IPS-18a (cell line): Measurements from ENCODE around the gene TMPRSS13.

Experiments used
- H3K27ac ChIP-seq: one replicate; pipeline ENCODE4 v1.5.1; 2013; ENCODE audit warnings: low read length
- H3K27me3 ChIP-seq: one replicate; pipeline ENCODE4 v1.6.1; 2013; ENCODE audit warnings: mild to moderate bottlenecking, low read length; ENCODE audit not compliant: control insufficient read depth, insufficient read depth
- H3K36me3 ChIP-seq: one replicate; pipeline ENCODE4 v1.6.1; 2013; ENCODE audit warnings: low read depth, low read length; ENCODE audit not compliant: control insufficient read depth
- H3K4me1 ChIP-seq: one replicate; pipeline ENCODE4 v1.6.1; 2013; ENCODE audit warnings: low read depth, low read length; ENCODE audit not compliant: control insufficient read depth
- H3K4me3 ChIP-seq: one replicate; pipeline ENCODE4 v1.5.1; 2013; ENCODE audit warnings: low read length
- H3K9ac ChIP-seq: one replicate; pipeline ENCODE4 v1.6.1; 2013; ENCODE audit warnings: mild to moderate bottlenecking, low read length, moderate library complexity
- H3K9me3 ChIP-seq: one replicate; pipeline ENCODE4 v1.6.1; 2013; ENCODE audit warnings: low read depth, low read length; ENCODE audit not compliant: control insufficient read depth

The TMPRSS13 gene

DNA sequence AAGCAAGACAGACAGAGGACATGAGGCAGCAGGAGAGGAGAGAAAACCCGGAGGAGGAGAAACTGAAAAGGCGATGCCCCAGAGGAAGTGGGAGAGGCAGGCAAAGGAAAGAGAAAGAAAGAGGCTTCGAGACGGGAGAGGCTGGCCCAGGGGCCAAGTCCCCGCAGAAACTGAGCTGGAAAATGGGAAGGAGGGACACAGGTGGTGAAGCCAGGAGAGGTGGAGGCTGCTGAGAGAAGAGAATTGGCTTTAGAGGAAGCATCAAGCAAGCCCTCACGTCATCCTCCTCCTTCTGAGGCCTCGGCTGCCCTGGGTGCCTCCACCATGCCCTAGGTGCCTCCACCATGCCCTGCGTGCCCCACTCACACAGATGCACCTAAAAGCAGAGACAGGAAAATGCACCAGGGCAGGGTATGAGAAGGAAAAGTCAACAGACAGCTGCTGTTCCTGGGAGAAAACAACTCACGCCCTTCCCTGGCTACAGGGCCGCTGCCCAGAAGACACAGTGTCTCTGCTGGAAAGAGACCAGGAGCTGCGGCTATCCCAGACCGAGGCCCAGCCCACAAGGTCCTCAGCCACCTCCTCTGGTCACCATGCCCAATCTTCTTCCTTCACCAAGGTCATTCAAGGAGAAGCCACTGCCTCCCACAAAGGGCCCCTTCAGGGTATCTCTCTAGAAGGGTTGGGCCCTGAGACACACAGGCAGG lies 67.0 kb downstream of the TMPRSS13 start:
- Histone ChIP-seq H3K4me1 (peaks cover 11% of the 10 kb centered on the region), H3K27me3 (no peaks in the 10 kb centered on the region), H3K4me3 (no peak overlapping the region), H3K27ac (no peak overlapping the region), H3K9me3 (no peaks in the 10 kb centered on the region), H3K9ac (no peak overlapping the region), H3K36me3 (no peaks in the 10 kb centered on the region)

DNA sequence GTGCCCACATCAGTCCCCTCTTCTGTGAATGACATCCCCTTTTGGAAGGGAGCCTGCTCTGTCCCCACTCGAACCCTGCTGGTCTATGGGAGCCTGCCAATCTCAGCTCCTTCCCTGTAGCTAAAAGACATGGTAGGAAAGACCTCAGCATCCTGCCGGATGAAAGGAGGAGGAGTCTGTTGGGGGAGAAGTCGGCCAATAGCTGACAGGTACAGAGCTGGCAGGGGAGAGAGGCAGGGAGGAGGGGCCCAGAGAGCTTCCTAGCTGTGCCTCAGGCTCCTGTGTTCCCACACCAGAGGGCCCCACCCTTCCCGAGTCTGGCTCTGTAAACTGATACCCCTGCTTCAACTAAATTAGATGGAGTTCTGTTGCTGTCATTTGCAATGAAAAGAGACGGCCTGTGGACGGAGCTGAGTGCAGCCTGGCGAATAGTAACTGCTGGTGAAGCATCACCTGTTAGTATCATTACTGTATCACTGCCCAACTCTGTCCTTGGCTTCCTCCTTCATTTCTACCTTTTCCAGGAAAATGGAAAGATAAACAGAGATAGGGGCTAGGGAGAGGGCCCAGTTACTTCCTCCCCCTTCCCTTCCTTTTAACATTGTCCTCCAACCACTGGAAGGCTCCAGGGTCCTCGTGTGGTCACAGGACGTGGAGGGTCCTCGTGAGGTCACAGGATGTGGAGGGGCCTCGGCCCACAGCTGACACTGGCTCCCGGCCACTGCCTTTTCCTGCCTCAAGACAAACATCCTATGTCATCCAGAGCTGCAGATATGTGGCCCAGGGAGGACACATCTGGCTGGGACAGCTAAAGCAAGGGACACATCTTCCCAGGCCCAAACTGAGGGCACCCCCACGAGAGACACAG lies 67.8 kb downstream of the TMPRSS13 start:
- H3K4me3 ChIP-seq: no peak overlapping the region
- H3K27me3 ChIP-seq: no peaks in the 10 kb centered on the region
- no peak overlapping the region for H3K27ac ChIP-seq
- H3K9ac ChIP-seq: no peak overlapping the region
- peaks cover 11% of the 10 kb centered on the region for H3K4me1 ChIP-seq
- no peaks in the 10 kb centered on the region for H3K9me3 ChIP-seq
- no peaks in the 10 kb centered on the region for H3K36me3 ChIP-seq

DNA sequence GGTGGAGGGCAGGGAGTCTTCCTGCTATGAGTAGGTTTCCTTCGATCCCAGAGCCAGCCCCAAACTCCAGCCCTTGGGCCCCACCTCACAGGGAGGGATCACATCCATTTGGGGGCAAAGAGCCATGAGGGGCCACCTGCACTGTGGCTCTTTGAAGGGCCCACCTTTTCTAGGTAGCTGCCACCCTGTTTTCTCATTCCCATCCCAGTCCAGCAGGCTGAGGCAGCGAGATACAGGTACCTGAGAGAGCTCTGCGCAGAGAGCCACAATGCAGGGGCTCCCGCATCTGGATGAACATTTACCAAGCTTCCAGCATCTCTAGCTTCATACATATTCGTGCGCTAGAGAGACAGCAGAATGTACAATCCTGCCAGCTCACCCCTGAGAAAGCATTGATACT lies 69.1 kb downstream of the TMPRSS13 start:
- H3K4me3 ChIP-seq: no peak overlapping the region
- H3K36me3 ChIP-seq: no peaks in the 10 kb centered on the region
- no peak overlapping the region for H3K9ac ChIP-seq
- no peaks in the 10 kb centered on the region for H3K27me3 ChIP-seq
- peaks cover 11% of the 10 kb centered on the region for H3K4me1 ChIP-seq
- no peak overlapping the region for H3K27ac ChIP-seq
- no peaks in the 10 kb centered on the region for H3K9me3 ChIP-seq

DNA sequence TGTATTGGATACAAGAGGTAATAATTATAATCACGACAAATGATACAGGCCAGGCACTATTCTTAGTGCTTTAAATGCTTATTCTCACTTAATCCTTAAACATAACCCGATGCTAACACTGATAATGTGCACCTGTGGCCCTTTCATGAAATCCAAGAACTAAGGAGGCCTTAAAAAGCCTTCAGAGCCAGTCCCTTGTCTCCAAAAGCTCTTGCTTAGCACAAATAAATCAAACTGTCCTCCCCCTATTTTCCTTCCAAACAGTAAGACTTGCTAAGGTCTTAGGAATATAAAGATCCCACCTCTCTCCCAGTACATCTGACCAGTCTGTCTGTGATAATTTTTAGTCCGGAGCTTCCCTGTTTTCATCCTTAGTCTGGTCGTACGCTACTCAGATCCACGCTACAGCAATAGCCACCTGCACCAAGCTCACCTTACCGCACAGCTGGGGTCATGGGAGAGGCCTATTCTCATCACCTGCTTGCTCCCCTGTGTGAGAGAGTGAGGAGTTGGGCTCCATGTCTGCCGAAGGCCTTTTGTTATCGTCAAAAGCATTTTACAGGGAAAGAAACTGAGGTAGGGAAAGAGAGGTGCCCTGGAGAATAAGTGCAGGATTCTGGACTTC lies 69.6 kb downstream of the TMPRSS13 start:
- H3K27ac ChIP-seq: no peak overlapping the region
- H3K27me3 ChIP-seq: no peaks in the 10 kb centered on the region
- H3K9ac ChIP-seq: no peak overlapping the region
- no peaks in the 10 kb centered on the region for H3K9me3 ChIP-seq
- H3K4me1 ChIP-seq: peaks cover 11% of the 10 kb centered on the region
- no peak overlapping the region for H3K4me3 ChIP-seq
- H3K36me3 ChIP-seq: no peaks in the 10 kb centered on the region

DNA sequence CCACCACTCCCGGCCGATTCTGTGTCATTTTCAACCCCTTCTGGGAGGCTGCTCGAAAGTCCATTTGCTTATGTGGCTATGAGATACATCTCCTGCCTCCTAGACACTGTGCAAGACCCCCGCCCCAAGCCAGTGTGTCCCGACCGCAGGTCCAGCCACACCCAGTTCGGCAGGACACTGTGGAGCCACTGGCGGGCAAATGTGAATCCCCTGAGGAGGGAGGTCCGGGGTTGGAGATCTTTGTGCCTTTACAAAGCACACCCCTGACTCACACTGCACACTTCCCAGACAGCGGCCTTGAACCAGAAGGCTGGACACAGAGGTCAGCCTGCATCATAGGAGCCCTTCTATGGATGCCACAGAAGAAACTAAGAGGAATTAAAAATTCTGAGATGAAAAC lies 70.1 kb downstream of the TMPRSS13 start:
- H3K9ac ChIP-seq: no peak overlapping the region
- no peaks in the 10 kb centered on the region for H3K9me3 ChIP-seq
- peaks cover 11% of the 10 kb centered on the region for H3K4me1 ChIP-seq
- H3K27me3 ChIP-seq: no peaks in the 10 kb centered on the region
- no peak overlapping the region for H3K4me3 ChIP-seq
- H3K27ac ChIP-seq: no peak overlapping the region
- no peaks in the 10 kb centered on the region for H3K36me3 ChIP-seq

DNA sequence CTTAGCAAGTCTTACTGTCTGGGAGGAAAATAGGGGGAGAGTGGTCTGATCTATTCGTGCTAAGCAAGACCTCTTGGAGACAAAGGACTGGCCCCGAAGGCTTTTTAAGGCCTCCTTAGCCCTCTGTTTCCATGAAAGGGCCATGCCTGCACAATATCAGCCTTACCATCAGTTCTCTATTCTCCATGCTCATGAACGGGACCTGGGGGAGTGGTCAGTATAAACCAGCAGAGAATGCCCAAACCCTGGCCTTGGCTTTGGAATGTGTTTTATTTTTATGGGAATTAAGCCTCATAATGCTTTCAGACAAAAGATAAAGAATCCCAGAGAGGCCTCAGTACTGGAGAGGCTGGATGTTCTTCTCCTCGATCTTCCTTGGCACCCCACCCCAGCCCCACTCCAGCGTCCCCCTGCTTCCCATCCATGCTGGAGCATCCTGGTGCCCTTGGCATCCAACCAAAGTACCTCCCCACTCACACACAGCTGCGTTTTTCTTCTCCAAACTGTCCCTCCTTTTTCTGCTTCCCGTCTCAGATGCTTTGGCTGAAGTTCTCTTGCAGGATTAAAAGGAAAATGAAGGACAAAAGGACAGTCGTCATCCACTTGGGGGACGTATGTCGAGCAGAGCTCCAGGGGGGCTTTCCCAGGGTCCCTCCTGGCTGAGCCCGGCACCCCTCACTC lies 71.3 kb downstream of the TMPRSS13 start:
- H3K9ac ChIP-seq: no peak overlapping the region
- H3K4me3 ChIP-seq: no peak overlapping the region
- no peaks in the 10 kb centered on the region for H3K36me3 ChIP-seq
- no peaks in the 10 kb centered on the region for H3K27me3 ChIP-seq
- H3K4me1 ChIP-seq: peaks cover 11% of the 10 kb centered on the region
- no peak overlapping the region for H3K27ac ChIP-seq
- no peaks in the 10 kb centered on the region for H3K9me3 ChIP-seq

DNA sequence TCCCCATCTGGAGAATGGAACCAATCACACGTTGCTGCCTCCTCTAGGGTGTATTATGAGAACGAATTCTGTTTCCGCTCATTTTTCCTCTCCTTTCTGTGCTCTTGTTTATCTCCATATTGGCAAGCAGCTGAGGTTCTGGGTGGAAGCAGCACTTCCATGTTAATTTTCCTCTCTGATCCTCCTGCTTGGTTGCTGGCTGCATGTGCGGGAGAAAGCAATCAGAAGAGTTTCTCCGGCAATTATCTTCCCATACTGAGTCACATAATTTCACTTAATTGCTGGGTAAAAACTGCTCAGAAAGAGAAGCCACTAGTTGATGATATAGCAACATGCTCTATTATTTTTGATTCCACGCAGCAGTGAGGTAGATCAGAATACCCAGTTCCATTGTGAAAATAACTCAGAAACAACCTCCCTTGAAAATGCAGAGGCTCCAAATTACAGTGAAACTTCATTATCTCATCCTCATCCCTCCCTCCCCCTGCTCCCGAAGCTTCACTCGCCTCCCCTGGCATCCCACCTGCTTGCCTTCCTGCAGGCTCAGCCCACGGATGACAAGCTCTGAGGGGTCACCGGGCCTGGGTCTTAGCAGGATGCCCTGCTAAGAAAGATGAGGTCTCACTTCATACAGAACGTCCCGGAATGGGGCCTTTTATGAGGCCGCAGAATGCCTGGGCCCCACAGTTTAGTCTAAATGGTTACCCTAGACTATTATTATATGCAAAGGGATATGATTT lies 73.1 kb downstream of the TMPRSS13 start:
- Histone ChIP-seq H3K9me3 (peaks cover 3% of the 10 kb centered on the region), H3K27me3 (no peaks in the 10 kb centered on the region), H3K36me3 (no peaks in the 10 kb centered on the region), H3K4me1 (peaks cover 13% of the 10 kb centered on the region), H3K9ac (no peak overlapping the region), H3K27ac (no peak overlapping the region), H3K4me3 (no peak overlapping the region)

DNA sequence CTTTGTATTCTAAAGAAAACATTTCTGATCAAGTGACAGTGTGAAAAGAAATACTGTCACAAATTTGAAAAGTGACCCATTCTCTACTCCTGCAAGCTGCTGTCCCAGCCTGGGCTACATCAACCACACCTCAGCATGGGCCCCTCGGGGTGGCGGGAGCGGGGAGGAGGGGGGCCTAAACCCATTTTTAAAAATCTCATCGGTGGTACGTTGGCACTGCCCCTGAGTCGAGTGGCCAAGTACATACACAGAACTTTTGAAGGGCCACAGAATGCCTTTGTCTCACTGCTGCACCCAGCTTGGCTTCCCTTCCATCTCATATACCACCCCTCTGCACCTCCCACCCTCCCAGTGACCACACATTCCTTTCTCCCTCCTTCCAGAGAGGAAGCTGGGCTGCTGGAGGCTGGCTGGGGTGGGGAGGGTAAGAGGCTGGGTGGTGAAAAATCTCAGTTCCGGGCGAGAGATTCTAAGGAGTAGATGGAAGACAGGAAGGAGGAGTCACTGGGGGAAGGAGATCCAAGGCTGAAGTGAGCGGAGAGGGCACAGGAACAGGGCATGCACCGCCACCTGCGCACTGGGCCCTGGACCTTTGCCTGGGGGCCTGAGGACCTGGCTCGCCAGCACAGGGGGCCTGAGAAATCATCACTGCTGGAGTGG lies 73.9 kb downstream of the TMPRSS13 start:
- peaks cover 3% of the 10 kb centered on the region for H3K9me3 ChIP-seq
- H3K27ac ChIP-seq: no peak overlapping the region
- no peak overlapping the region for H3K9ac ChIP-seq
- peaks cover 9% of the 10 kb centered on the region for H3K4me1 ChIP-seq
- H3K4me3 ChIP-seq: no peak overlapping the region
- H3K27me3 ChIP-seq: no peaks in the 10 kb centered on the region
- no peaks in the 10 kb centered on the region for H3K36me3 ChIP-seq

DNA sequence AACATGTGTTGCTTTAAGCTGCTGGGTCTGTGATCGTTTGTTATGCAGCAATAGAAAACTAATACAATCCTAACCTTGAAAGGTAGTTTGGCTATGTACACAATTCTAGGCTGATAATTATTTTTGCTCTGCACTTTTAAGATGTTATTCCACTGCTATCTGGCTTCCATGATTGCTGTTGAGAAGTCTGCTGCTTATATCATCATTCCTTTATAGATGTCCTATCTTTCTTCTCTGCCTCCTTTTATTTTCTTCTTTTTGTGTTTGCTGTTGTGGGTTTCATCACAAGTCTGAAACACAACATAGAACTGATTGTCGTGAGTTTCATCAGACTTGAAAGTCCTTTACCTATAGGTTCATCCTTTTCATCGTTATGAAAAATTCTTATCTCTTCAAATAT lies 76.9 kb downstream of the TMPRSS13 start:
- Histone ChIP-seq H3K27ac (no peak overlapping the region), H3K9ac (no peak overlapping the region), H3K27me3 (no peaks in the 10 kb centered on the region), H3K4me1 (peaks cover 9% of the 10 kb centered on the region), H3K9me3 (peaks cover 3% of the 10 kb centered on the region), H3K4me3 (no peak overlapping the region), H3K36me3 (no peaks in the 10 kb centered on the region)

DNA sequence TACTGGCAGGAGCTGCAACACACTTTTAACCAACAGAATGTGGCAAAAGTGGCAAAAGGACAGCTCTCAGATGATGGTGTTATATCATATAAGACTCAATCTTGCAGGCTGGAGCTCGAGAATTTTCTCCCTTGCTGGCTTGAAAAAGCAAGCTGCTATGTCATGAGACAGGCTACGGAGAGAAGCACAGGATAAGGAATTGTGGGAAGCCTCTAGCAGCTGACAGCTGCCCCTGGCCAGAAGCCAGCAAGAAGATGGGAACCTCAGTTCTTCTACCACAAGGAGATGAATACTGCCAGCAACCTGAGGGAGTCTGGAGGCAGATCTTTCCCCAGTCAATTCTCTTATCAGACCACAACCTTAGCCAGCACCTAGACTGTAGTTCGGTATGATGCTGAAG lies 77.3 kb downstream of the TMPRSS13 start:
- Histone ChIP-seq H3K4me1 (peaks cover 9% of the 10 kb centered on the region), H3K9me3 (peaks cover 3% of the 10 kb centered on the region), H3K4me3 (no peak overlapping the region), H3K36me3 (no peaks in the 10 kb centered on the region), H3K27ac (no peak overlapping the region), H3K27me3 (no peaks in the 10 kb centered on the region), H3K9ac (no peak overlapping the region)
